Smooth muscle cell (in vitro differentiated cells): ENCODE measurements around the gene SOBP. TPM values are rescaled to one million over a fixed set of nuclear protein-coding genes. Genes with fewer than 3 reads are reported as not detected.

ENCODE experiments used
- DNase-seq: peaks from one replicate; lab custom pipeline; 2025; ENCODE audit not compliant: unreplicated experiment; lab: John Stamatoyannopoulos, UW
- H2AFZ ChIP-seq: fragments of 200-600 bp; sonication (generic); 2 replicates; pipeline ENCODE4 v1.6.0; 2016; ENCODE audit warnings: antibody characterized with exemption, low read depth, mild to moderate bottlenecking
- H3F3A ChIP-seq: fragments of 200-600 bp; sonication (generic); 2 replicates; pipeline ENCODE4 v1.6.0; 2017; ENCODE audit warnings: antibody characterized with exemption, low read depth
- H3K27ac ChIP-seq: fragments of 200-600 bp; sonication (generic); 2 replicates; pipeline ENCODE4 v1.5.1; 2016; ENCODE audit warnings: low read depth, mild to moderate bottlenecking
- H3K27me3 ChIP-seq: fragments of 200-600 bp; sonication (generic); 2 replicates; pipeline ENCODE4 v1.6.1; 2016; ENCODE audit warnings: low read depth, mild to moderate bottlenecking
- H3K36me3 ChIP-seq: fragments of 200-600 bp; sonication (generic); 2 replicates; pipeline ENCODE4 v1.5.1; 2016; ENCODE audit warnings: low read depth
- H3K4me1 ChIP-seq: fragments of 200-600 bp; sonication (generic); 2 replicates; pipeline ENCODE4 v1.5.1; 2016; ENCODE audit warnings: low read depth
- H3K4me2 ChIP-seq: fragments of 200-600 bp; sonication (generic); 2 replicates; pipeline ENCODE4 v1.6.0; 2016; ENCODE audit warnings: mild to moderate bottlenecking
- H3K4me3 ChIP-seq: fragments of 200-600 bp; sonication (generic); 2 replicates; pipeline ENCODE4 v1.5.1; 2016; ENCODE audit warnings: mild to moderate bottlenecking
- H3K79me2 ChIP-seq: fragments of 200-600 bp; sonication (generic); 2 replicates; pipeline ENCODE4 v1.6.0; 2016; ENCODE audit warnings: low read depth, mild to moderate bottlenecking
- H3K9ac ChIP-seq: fragments of 200-600 bp; sonication (generic); 2 replicates; pipeline ENCODE4 v1.6.0; 2016; ENCODE audit warnings: low read depth
- H3K9me3 ChIP-seq: fragments of 200-600 bp; sonication (generic); replicated peaks from 2 replicates; pipeline ENCODE4 v1.5.1; 2016; ENCODE audit warnings: low read depth
- H4K20me1 ChIP-seq: fragments of 200-600 bp; sonication (generic); 2 replicates; pipeline ENCODE4 v1.6.0; 2016; ENCODE audit warnings: low read depth
- WGBS: methylation state at CpG from one replicate; pipeline ENCODE4 v1.1.7; 2016; ENCODE audit warnings: low lambda C conversion rate; 5-methylcytosine and 5-hydroxymethylcytosine counted together
- polyA plus RNA-seq: library from polyadenylated mRNA; unstranded; fragments of >200 nt; fragmentation: Nextera tagmentation; extraction: Ambion mirVana; gene quantifications from 2 replicates; pipeline ENCODE4 v1.2.1, GENCODE V29; 2016
- total RNA-seq: library from RNA; depleted of rRNA; stranded (reverse); fragments of >200 nt; gene quantifications from 2 replicates; pipeline ENCODE4 v1.2.3, GENCODE V29; 2014
- TF ChIP-seq, protein P1 (sequence below): fragments of 200-600 bp; sonication (generic); IDR thresholded peaks from 2 replicates; pipeline ENCODE4 v1.5.1; 2017; ENCODE audit warnings: borderline replicate concordance, mild to moderate bottlenecking, antibody characterized with exemption; ENCODE audit not compliant: insufficient read depth, poor library complexity, severe bottlenecking

SOBP gene
- total and polyA plus RNA-seq, 2 experiments from 2014 or later: 0.67 to 4.0 TPM

DNA sequence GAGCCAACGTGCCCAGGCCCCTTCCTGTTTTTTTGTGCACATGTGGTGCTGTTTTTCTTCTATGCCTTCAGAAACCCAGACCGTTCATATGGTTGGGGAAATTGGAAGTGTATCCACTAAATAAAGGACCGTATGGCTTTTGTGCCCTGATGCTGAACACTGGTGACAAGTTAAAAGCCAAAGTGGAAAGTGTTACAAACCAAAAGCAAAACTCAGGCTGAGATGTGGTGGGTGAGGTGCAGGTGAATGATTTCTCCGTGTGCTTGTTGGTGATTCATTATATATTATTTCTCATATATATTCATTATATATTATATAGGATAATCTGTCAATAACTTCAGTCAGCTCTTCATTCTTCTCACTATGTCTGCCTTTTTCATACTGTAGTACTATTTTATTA is 148.6 kb downstream of the SOBP start:
- TF ChIP-seq, protein P1, sequence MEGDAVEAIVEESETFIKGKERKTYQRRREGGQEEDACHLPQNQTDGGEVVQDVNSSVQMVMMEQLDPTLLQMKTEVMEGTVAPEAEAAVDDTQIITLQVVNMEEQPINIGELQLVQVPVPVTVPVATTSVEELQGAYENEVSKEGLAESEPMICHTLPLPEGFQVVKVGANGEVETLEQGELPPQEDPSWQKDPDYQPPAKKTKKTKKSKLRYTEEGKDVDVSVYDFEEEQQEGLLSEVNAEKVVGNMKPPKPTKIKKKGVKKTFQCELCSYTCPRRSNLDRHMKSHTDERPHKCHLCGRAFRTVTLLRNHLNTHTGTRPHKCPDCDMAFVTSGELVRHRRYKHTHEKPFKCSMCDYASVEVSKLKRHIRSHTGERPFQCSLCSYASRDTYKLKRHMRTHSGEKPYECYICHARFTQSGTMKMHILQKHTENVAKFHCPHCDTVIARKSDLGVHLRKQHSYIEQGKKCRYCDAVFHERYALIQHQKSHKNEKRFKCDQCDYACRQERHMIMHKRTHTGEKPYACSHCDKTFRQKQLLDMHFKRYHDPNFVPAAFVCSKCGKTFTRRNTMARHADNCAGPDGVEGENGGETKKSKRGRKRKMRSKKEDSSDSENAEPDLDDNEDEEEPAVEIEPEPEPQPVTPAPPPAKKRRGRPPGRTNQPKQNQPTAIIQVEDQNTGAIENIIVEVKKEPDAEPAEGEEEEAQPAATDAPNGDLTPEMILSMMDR: no peak
- H3K4me1 ChIP-seq: no peaks in the 10 kb centered on the region
- no peak overlapping the region for H3K27ac ChIP-seq

DNA sequence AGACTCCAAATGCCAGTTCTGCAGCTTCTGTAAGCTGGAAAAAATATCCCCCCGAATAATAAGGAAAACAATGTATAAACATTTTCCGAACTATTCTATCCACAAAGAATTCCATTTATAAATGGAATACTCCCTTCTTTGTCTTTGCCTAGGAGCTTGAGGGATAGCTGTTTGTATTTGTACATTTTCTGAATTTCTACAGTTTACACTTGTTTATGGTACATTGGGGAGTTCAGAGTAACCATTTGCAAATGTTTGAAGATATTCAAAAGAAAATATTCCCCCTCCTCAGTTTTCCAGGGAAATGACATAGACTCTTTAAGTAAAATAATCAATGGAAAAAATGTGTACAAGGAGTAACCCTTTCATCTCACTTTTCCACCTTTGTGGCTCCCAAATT is 149.6 kb downstream of the SOBP start:
- no peak for DNase-seq
- H3K27me3 ChIP-seq: peaks cover 6% of the 10 kb centered on the region
- H3K79me2 ChIP-seq: no peaks in the 10 kb centered on the region
- H3K9ac ChIP-seq: no peak overlapping the region
- WGBS: 28% methylated on average over 2 of the region's 2 CpGs
- H4K20me1 ChIP-seq: no peaks in the 10 kb centered on the region
- H3K36me3 ChIP-seq: no peaks in the 10 kb centered on the region
- no peaks in the 10 kb centered on the region for H3K9me3 ChIP-seq
- H3K4me2 ChIP-seq: no peak overlapping the region
- TF ChIP-seq, protein P1: no peak
- H2AFZ ChIP-seq: no peak overlapping the region
- no peaks in the 10 kb centered on the region for H3F3A ChIP-seq
- no peak overlapping the region for H3K4me3 ChIP-seq
- no peaks in the 10 kb centered on the region for H3K4me1 ChIP-seq
- H3K27ac ChIP-seq: no peak overlapping the region

More for the DNA sequence above, 148.6 kb downstream of the SOBP start:
- Histone ChIP-seq H3K79me2 (no peaks in the 10 kb centered on the region), H3K9ac (no peak overlapping the region), H3K36me3 (no peaks in the 10 kb centered on the region), H3K9me3 (no peaks in the 10 kb centered on the region), H2AFZ (no peak overlapping the region), H4K20me1 (no peaks in the 10 kb centered on the region), H3K27me3 (peaks cover 15% of the 10 kb centered on the region), H3K4me2 (no peak overlapping the region), H3F3A (no peaks in the 10 kb centered on the region), H3K4me3 (no peak overlapping the region)
- no peak for DNase-seq
- WGBS: 89% methylated on average over 4 of the region's 4 CpGs

DNA sequence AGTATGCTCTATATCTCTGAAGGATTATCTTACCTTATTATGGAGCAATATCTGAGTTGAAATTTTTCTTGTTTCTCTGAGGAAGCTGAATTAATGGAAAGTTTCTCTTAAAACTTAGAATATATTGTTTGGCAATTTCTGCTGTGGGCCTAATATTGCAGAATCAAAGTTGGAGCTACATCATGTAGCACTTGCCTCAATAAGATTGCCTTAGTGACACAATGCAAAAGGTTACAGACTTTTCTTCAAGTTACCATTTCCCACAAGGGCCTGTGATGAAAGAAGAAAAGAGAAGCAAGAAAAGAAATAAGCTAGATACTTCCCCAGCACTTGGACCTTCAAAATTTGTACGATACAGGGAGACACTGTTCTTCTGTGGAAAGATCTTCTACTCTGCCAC is 151.2 kb downstream of the SOBP start:
- Histone ChIP-seq H3K79me2 (no peaks in the 10 kb centered on the region), H3K27ac (no peak overlapping the region), H3K9me3 (no peaks in the 10 kb centered on the region), H4K20me1 (no peaks in the 10 kb centered on the region), H3K4me1 (no peaks in the 10 kb centered on the region), H3F3A (no peaks in the 10 kb centered on the region), H2AFZ (no peak overlapping the region), H3K4me3 (no peak overlapping the region), H3K27me3 (no peaks in the 10 kb centered on the region), H3K9ac (no peak overlapping the region), H3K36me3 (no peaks in the 10 kb centered on the region), H3K4me2 (no peak overlapping the region)
- DNase-seq: no peak
- WGBS: 96% methylated on average over 1 of the region's 1 CpG
- TF ChIP-seq, protein P1: no peak

DNA sequence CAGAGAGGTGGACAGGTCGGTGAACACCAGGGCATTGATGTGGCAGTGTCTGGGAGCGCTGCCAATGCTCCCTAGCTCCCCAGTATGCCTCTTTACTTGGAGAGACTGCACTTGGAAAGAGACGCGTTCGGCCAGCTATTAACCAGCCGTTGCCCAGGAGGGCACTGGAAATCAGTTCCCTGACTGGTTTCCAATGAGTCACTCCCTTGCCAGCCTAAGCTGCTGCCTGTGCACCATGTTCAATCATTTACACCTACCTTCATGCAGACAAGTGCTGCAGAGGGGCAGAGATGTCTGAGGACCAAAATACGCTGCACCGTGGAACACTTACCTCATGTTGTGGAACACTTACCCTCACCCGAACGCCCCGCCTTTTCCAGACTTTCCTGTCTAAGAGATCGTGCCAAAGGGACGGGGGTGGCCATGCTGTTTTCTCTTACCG is 151.6 kb downstream of the SOBP start:
- WGBS: 91% methylated on average over 14 of the region's 14 CpGs

More for the DNA sequence above, 151.6 kb downstream of the SOBP start:
- H2AFZ ChIP-seq: no peak overlapping the region
- DNase-seq: no peak
- no peaks in the 10 kb centered on the region for H3K9me3 ChIP-seq
- H3K27ac ChIP-seq: no peak overlapping the region
- no peaks in the 10 kb centered on the region for H4K20me1 ChIP-seq
- H3K36me3 ChIP-seq: no peaks in the 10 kb centered on the region
- no peak overlapping the region for H3K4me3 ChIP-seq
- no peaks in the 10 kb centered on the region for H3K79me2 ChIP-seq
- TF ChIP-seq, protein P1: no peak
- no peaks in the 10 kb centered on the region for H3K4me1 ChIP-seq
- H3K4me2 ChIP-seq: no peak overlapping the region
- no peak overlapping the region for H3K9ac ChIP-seq
- H3F3A ChIP-seq: no peaks in the 10 kb centered on the region
- H3K27me3 ChIP-seq: no peaks in the 10 kb centered on the region
